Ishikawa (cell line): ENCODE data around the gene OPCML.

Source experiments
- CEBPB ChIP-seq: IDR thresholded peaks from 2 replicates; pipeline ENCODE4 v1.6.1; 2012
- CREB1 ChIP-seq: IDR thresholded peaks from 2 replicates; pipeline ENCODE4 v1.6.1; 2012; ENCODE audit warnings: low read depth
- EGR1 ChIP-seq: IDR thresholded peaks from 2 replicates; pipeline ENCODE4 v1.6.1; 2012
- EP300 ChIP-seq: IDR thresholded peaks from 2 replicates; pipeline ENCODE4 v1.6.1; 2012; ENCODE audit warnings: borderline replicate concordance
- FOXM1 ChIP-seq: IDR thresholded peaks from 2 replicates; pipeline ENCODE4 v1.6.1; 2012; ENCODE audit warnings: low read depth, borderline replicate concordance
- MAX ChIP-seq: IDR thresholded peaks from 2 replicates; pipeline ENCODE4 v1.6.1; 2012
- NFIC ChIP-seq: IDR thresholded peaks from 2 replicates; pipeline ENCODE4 v1.6.1; 2012
- RAD21 ChIP-seq: IDR thresholded peaks from 2 replicates; pipeline ENCODE4 v1.6.1; 2012; ENCODE audit warnings: low read depth
- REST ChIP-seq: IDR thresholded peaks from 2 replicates; pipeline ENCODE4 v1.6.1; 2012; ENCODE audit warnings: low read depth, mild to moderate bottlenecking
- TAF1 ChIP-seq: IDR thresholded peaks from 2 replicates; pipeline ENCODE4 v1.6.1; 2012; ENCODE audit warnings: low read depth, mild to moderate bottlenecking
- TCF12 ChIP-seq: IDR thresholded peaks from 2 replicates; pipeline ENCODE4 v1.6.1; 2012; ENCODE audit warnings: low read depth
- TEAD4 ChIP-seq: IDR thresholded peaks from 2 replicates; pipeline ENCODE4 v1.6.1; 2012
- USF1 ChIP-seq: IDR thresholded peaks from 2 replicates; pipeline ENCODE4 v1.6.1; 2012
- YY1 ChIP-seq: IDR thresholded peaks from 2 replicates; pipeline ENCODE4 v1.6.1; 2012; ENCODE audit warnings: low read depth
- ZBTB7A ChIP-seq: IDR thresholded peaks from 2 replicates; pipeline ENCODE4 v1.6.1; 2012; ENCODE audit warnings: low read depth

Gene OPCML

DNA sequence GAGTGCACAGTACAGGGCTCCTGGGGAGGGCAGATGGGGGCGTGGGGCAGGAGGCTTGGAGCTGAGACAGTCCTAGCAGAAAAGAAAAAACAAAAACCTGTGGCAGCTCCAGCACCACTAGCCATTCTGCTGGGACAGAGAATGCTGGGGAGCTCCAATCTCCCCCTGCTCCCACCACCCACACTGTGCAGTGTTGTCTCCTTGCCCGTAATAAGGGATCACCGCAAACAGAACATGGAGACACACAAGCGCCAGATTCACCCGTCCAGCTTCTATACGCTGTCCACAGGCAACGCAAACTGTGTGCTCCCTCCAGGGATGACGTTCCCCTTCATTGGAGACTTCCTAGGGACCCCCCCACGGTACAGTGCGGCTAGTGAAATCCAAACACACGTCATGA is 31.4 kb downstream of the OPCML start:
- TF ChIP-seq CREB1 = no peak
- TF ChIP-seq EGR1 = no peak
- TF ChIP-seq TEAD4 = no peak
- no peak for TF ChIP-seq REST
- TF ChIP-seq ZBTB7A = no peak
- no peak for TF ChIP-seq EP300
- no peak for TF ChIP-seq USF1
- TF ChIP-seq CEBPB = no peak
- TF ChIP-seq FOXM1 = no peak
- TF ChIP-seq TAF1 = no peak
- TF ChIP-seq RAD21 = no peak
- no peak for TF ChIP-seq MAX
- no peak for TF ChIP-seq TCF12
- no peak for TF ChIP-seq NFIC

GRCh38 chr11:133500435-133500834 is 31.9 kb downstream of the OPCML start:
- TF ChIP-seq TEAD4 = no peak
- TF ChIP-seq TAF1 = no peak
- no peak for TF ChIP-seq CEBPB
- no peak for TF ChIP-seq MAX
- no peak for TF ChIP-seq FOXM1
- no peak for TF ChIP-seq REST
- TF ChIP-seq ZBTB7A = no peak
- no peak for TF ChIP-seq NFIC
- TF ChIP-seq USF1 = no peak
- no peak for TF ChIP-seq YY1

DNA sequence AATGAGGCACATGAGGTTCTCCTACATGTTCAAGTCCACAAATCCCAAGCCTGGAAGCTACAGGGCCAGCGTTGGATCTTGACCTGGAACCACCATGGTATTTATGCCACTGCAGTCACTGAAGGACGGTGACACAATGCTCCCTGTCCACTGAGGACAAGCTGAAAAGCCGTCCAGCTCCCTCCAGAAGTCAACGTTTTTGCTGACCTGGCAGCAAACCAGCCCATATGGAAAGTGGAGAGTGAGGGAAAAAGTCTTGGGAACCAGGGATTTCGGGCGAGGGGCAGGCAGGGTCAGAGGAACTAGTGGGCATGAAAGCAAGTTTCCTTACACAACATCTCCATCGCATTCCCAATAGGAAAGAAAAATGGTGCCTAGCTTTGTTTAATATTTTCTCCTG is 33.3 kb downstream of the OPCML start:
- no peak for TF ChIP-seq ZBTB7A
- TF ChIP-seq FOXM1 = no peak
- TF ChIP-seq EGR1 = no peak
- no peak for TF ChIP-seq TAF1
- no peak for TF ChIP-seq CREB1
- TF ChIP-seq YY1 = no peak
- no peak for TF ChIP-seq TCF12

DNA sequence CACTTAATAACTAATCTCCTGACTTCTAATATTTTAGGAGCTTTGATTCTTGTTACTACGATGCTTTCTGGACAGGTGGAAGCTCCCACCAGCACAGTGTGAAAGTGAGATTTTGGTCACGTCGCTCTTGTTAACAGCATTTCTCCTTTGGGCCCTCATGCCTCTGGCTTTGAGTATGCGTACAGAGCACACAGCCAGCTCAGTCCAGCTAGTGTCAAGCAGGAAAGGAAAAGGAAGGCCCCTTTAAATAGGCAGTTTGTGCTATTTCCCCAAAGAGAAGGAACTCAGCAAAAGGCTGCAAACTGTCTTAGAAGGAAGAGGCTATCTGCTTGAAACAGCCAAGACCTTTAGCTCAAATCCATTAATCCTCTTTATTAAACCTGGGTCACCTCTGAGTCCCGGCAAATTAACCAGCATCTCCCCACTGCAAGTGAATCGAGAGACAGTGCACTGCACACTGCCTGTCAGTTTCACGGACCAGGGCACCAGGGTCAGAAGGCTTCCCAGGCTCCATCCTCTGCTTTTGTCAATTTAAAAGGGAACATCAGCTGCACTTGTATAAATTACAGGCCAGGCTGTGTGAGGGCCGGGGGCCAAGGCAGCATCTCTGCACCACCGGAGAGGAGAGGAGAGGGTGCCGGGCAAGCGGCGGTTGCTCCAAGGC is 34.7 kb downstream of the OPCML start:
- TF ChIP-seq USF1 (no peak), MAX (no peak), TEAD4 (no peak), YY1 (no peak), ZBTB7A (no peak), TAF1 (no peak), EGR1 (no peak), RAD21 (no peak), NFIC (no peak)

DNA sequence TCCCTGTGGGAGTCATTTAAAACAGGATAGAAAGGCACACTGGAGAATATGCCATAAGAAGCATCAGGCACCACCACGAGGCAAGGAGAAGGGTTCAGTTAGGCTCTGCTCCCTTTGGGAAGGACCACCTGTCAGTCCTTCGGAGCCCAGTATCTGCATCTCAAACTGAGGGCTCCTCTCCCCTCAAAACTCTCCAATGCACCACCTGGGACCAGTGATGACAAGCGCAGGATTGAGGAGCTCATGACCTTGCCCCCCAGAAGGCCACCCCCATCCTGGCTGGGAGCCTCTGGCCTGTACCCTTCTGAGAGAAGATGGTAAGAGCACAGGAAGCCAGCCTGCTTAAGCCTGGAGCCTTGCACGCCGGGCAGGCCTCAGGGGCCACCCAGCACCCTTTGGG is 39.4 kb downstream of the OPCML start:
- TF ChIP-seq ZBTB7A (no peak), CREB1 (no peak), RAD21 (no peak), TAF1 (no peak), YY1 (no peak), USF1 (no peak), EP300 (no peak), NFIC (no peak), REST (no peak), MAX (no peak), EGR1 (no peak), TCF12 (no peak), FOXM1 (no peak), TEAD4 (no peak), CEBPB (no peak)
